Mesendoderm (in vitro differentiated cells): ENCODE measurements around the gene CALM1.

ENCODE experiments used
- DNase-seq: peaks from one replicate; pipeline ENCODE4 v3.0.0; 2013
- H2AK5ac ChIP-seq: 2 replicates; pipeline ENCODE4 v1.6.1; 2013; ENCODE audit warnings: low read length, inconsistent platforms
- H2BK120ac ChIP-seq: 2 replicates; pipeline ENCODE4 v1.6.1; 2013; ENCODE audit warnings: low read depth, mild to moderate bottlenecking, low read length, moderate library complexity, mixed read lengths
- H2BK15ac ChIP-seq: replicated peaks from 2 replicates; pipeline ENCODE4 v1.6.1; 2013; ENCODE audit warnings: low read depth, mild to moderate bottlenecking, moderate library complexity
- H2BK5ac ChIP-seq: 2 replicates; pipeline ENCODE4 v1.6.1; 2013; ENCODE audit warnings: low read length, inconsistent platforms
- H3K18ac ChIP-seq: 2 replicates; pipeline ENCODE4 v1.6.1; 2013; ENCODE audit warnings: mild to moderate bottlenecking, low read length, mixed read lengths
- H3K23ac ChIP-seq: one replicate; pipeline ENCODE4 v1.6.1; 2013; ENCODE audit warnings: low read length
- H3K27ac ChIP-seq: 2 replicates; pipeline ENCODE4 v1.5.1; 2013; ENCODE audit warnings: low read depth, mild to moderate bottlenecking, inconsistent platforms, low read length, moderate library complexity
- H3K27me3 ChIP-seq: 2 replicates; pipeline ENCODE4 v1.6.1; 2013; ENCODE audit warnings: low read length, control low read depth, mild to moderate bottlenecking, inconsistent platforms; ENCODE audit not compliant: insufficient read depth, poor library complexity
- H3K36me3 ChIP-seq: 2 replicates; pipeline ENCODE4 v1.6.1; 2013; ENCODE audit warnings: low read length, inconsistent platforms; ENCODE audit not compliant: control insufficient read depth, insufficient read depth
- H3K4ac ChIP-seq: one replicate; pipeline ENCODE4 v1.6.1; 2013; ENCODE audit warnings: low read depth, mild to moderate bottlenecking, low read length, moderate library complexity
- H3K4me1 ChIP-seq: 2 replicates; pipeline ENCODE4 v1.6.1; 2013; ENCODE audit warnings: low read depth, low read length, inconsistent platforms; ENCODE audit not compliant: control insufficient read depth
- H3K4me2 ChIP-seq: 2 replicates; pipeline ENCODE4 v1.6.1; 2013; ENCODE audit warnings: low read length
- H3K4me3 ChIP-seq: 2 replicates; pipeline ENCODE4 v1.5.1; 2013; ENCODE audit warnings: mild to moderate bottlenecking, low read length
- H3K56ac ChIP-seq: one replicate; pipeline ENCODE4 v1.6.1; 2013; ENCODE audit warnings: low read length
- H3K79me1 ChIP-seq: 2 replicates; pipeline ENCODE4 v1.6.1; 2013; ENCODE audit warnings: low read length, inconsistent platforms
- H3K79me2 ChIP-seq: 2 replicates; pipeline ENCODE4 v1.6.1; 2013; ENCODE audit warnings: mild to moderate bottlenecking, low read length; ENCODE audit not compliant: control insufficient read depth, insufficient read depth
- H3K9ac ChIP-seq: 2 replicates; pipeline ENCODE4 v1.6.1; 2013; ENCODE audit warnings: low read length, inconsistent platforms
- H4K5ac ChIP-seq: one replicate; pipeline ENCODE4 v1.6.1; 2013; ENCODE audit warnings: low read length
- H4K8ac ChIP-seq: one replicate; pipeline ENCODE4 v1.6.1; 2013; ENCODE audit warnings: low read depth, mild to moderate bottlenecking, control low read depth, low read length, moderate library complexity
- WGBS: extraction: QIAGEN DNeasy Blood & Tissue Kit; methylation state at CpG from one replicate; pipeline ENCODE4 v1.1.7; 2013; ENCODE audit warnings: low lambda C conversion rate, missing lambda C conversion rate; ENCODE audit not compliant: insufficient coverage; ENCODE audit errors: extremely low coverage; 5-methylcytosine and 5-hydroxymethylcytosine counted together

CALM1 gene

DNA sequence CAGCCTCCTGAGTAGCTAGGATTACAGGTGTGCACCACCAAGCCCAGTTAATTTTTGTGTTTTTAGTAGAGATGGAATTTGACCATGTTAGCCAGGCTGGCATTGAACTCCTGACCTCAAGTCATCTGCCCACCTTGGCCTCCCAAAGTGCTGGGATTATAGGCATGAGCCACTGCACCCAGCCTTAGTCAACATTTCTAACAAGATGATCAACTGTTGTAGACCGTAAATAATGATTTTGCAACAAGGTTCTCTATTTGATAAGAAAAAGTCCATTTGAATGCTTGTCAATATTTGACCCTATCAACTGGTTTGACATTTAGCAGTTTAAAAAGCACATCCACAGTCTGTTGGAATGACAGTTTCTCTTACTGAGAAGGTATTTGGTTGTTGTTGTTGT is 39.9 kb upstream of the CALM1 start:
- H3K23ac ChIP-seq, result no peak overlapping the region
- H3K4me3 ChIP-seq, result no peak overlapping the region
- H3K27ac ChIP-seq, result no peak overlapping the region
- no peaks in the 10 kb centered on the region for H3K36me3 ChIP-seq
- H3K18ac ChIP-seq, result no peak overlapping the region
- H3K79me1 ChIP-seq, result no peaks in the 10 kb centered on the region
- H3K4me1 ChIP-seq, result no peaks in the 10 kb centered on the region
- no peak overlapping the region for H2BK120ac ChIP-seq
- WGBS, result no CpG with 5 or more reads among the region's 1 CpG
- no peaks in the 10 kb centered on the region for H3K27me3 ChIP-seq
- no peak overlapping the region for H2BK5ac ChIP-seq
- DNase-seq, result no peak
- no peaks in the 10 kb centered on the region for H3K79me2 ChIP-seq
- H3K56ac ChIP-seq, result no peak overlapping the region
- no peak overlapping the region for H3K4me2 ChIP-seq
- H4K5ac ChIP-seq, result no peak overlapping the region
- no peak overlapping the region for H2AK5ac ChIP-seq
- H4K8ac ChIP-seq, result no peak overlapping the region
- no peak overlapping the region for H2BK15ac ChIP-seq
- H3K4ac ChIP-seq, result no peak overlapping the region
- H3K9ac ChIP-seq, result no peak overlapping the region

DNA sequence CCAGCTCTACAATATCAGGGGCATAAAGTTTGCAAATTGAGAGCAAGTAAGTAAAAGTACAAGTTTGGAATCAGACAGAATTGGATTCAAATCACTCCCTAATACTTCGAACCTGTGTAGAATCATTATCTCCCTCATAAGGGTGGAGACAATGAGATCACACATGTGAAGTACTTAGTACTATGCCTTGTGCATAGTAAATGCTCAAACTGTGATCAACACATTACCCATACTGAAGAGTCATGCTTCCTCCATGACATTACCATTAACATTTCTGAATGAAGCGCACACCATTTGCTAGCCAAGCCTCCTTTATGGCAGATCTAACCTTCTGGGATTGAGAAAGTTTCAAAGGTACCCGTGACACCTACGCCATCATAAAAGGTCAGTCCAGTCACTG is 38.5 kb upstream of the CALM1 start:
- Histone ChIP-seq H2BK5ac (no peak overlapping the region), H3K4me2 (no peak overlapping the region), H3K4ac (no peak overlapping the region), H3K36me3 (no peaks in the 10 kb centered on the region), H4K5ac (no peak overlapping the region), H4K8ac (no peak overlapping the region), H2AK5ac (no peak overlapping the region), H3K18ac (no peak overlapping the region), H3K27ac (no peak overlapping the region), H2BK120ac (no peak overlapping the region), H3K79me1 (no peaks in the 10 kb centered on the region), H3K27me3 (no peaks in the 10 kb centered on the region), H3K56ac (no peak overlapping the region), H3K4me1 (no peaks in the 10 kb centered on the region), H3K4me3 (no peak overlapping the region), H3K23ac (no peak overlapping the region), H3K9ac (no peak overlapping the region), H2BK15ac (no peak overlapping the region), H3K79me2 (no peaks in the 10 kb centered on the region)
- no peak for DNase-seq
- WGBS, result no CpG with 5 or more reads among the region's 4 CpGs

DNA sequence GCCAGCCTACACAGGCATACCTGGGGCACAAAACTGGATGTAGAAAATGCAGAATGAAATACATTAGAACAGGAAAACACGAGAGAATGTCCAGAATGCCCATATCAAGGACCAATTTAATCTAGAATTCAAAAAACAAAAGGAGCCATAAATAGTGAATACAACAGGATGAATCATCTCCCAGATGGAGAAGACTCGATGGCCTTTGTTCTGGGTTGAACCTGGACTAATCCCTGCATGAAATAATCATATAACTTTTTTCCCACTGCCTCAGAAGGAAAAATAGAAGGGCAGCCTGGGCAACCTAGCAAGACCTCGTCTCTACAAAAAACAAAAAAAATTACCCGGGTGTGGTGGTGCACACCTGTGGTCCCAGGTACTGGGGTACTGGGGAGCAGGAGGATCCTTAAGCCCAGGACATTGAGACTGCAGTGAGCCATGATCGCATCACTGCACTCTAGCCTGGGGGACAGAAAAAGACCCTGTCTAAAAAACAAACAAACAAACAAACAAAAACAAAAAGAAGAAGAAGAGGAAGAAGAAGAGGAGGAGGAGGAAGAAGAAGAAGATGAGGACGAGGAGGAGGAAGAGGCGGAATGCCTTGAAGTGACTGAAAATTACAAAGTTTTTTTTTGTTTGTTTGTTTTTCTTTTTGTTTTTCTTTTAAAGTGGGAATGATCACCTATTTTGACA is 34.8 kb upstream of the CALM1 start:
- Histone ChIP-seq H3K18ac (no peak overlapping the region), H3K4ac (no peak overlapping the region), H3K23ac (no peak overlapping the region), H3K4me2 (no peak overlapping the region), H3K56ac (no peak overlapping the region), H3K4me3 (no peak overlapping the region), H2BK120ac (no peak overlapping the region), H3K27me3 (no peaks in the 10 kb centered on the region), H2BK5ac (no peak overlapping the region), H3K27ac (no peak overlapping the region), H2AK5ac (no peak overlapping the region), H3K4me1 (no peaks in the 10 kb centered on the region), H3K79me1 (no peaks in the 10 kb centered on the region), H3K36me3 (no peaks in the 10 kb centered on the region), H2BK15ac (no peak overlapping the region), H3K9ac (no peak overlapping the region), H4K8ac (no peak overlapping the region), H3K79me2 (no peaks in the 10 kb centered on the region), H4K5ac (no peak overlapping the region)
- no peak for DNase-seq
- no CpG with 5 or more reads among the region's 7 CpGs for WGBS

DNA sequence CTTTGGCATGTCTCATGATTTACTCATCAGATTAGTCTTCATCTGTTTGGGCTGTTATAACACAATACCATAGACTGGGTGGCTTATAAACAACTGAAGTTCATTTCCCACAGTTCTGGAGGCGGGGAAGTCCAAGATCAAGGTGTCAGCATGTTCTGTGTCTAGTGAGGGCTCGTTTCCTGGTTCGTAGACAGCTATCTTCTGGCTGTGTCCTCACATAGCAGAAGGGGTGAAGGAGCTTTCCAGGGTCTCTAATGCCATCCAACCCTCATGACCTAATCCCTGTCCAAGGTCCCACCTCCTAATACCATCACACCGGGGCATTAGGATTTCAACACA is 34.3 kb upstream of the CALM1 start:
- Histone ChIP-seq H3K4me1 (no peaks in the 10 kb centered on the region), H3K56ac (no peak overlapping the region), H3K4ac (no peak overlapping the region), H3K27ac (no peak overlapping the region), H3K18ac (no peak overlapping the region), H3K27me3 (no peaks in the 10 kb centered on the region), H3K9ac (no peak overlapping the region), H4K8ac (no peak overlapping the region), H4K5ac (no peak overlapping the region), H2AK5ac (no peak overlapping the region), H2BK15ac (no peak overlapping the region), H3K36me3 (no peaks in the 10 kb centered on the region), H3K4me3 (no peak overlapping the region), H3K79me2 (no peaks in the 10 kb centered on the region), H3K4me2 (no peak overlapping the region), H3K79me1 (no peaks in the 10 kb centered on the region), H3K23ac (no peak overlapping the region), H2BK5ac (no peak overlapping the region), H2BK120ac (no peak overlapping the region)
- no CpG with 5 or more reads among the region's 4 CpGs for WGBS
- DNase-seq, result no peak

DNA sequence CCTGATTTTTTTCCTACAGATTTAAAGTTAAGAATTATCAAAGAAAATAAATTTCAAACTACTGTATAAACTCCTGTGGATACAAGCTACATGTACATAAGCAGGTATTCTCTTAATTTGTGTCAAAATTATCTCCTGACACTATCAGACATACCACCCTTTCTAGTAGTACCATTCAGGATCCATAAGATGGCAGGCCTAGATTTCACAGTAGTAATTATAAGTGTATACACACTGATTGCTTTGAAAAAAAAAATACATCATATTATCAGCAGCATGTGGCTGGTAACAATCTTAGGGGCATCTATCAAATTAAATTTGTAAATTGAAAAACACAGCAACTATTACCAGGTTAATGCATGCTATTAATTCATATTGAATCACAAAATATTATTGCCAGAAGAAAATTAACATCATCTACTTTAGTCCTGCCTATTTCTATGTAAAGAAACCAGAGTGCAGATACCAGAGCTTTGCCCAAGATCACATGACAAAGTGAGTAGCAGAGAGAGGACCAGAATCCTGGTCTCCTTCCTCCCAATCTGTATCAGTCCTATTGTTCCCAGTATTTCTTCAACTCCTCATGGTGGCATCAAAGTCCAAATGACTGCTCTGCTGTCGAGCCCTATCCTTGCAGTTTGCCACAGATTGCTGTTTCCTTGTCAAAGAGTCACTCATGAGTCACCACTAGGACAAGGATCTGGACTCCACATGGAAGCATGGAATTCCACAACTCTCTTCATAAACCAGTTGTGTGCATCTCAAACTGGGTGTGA is 27.7 kb upstream of the CALM1 start:
- H3K23ac ChIP-seq, result no peak overlapping the region
- no peak overlapping the region for H2BK5ac ChIP-seq
- no peak overlapping the region for H3K56ac ChIP-seq
- H3K79me2 ChIP-seq, result no peaks in the 10 kb centered on the region
- no peak overlapping the region for H3K27ac ChIP-seq
- no peak overlapping the region for H3K9ac ChIP-seq
- no peak for DNase-seq
- H4K5ac ChIP-seq, result no peak overlapping the region
- no peak overlapping the region for H4K8ac ChIP-seq
- no peaks in the 10 kb centered on the region for H3K27me3 ChIP-seq
- no peak overlapping the region for H3K4me2 ChIP-seq
- H2BK15ac ChIP-seq, result no peak overlapping the region
- H3K4ac ChIP-seq, result no peak overlapping the region
- H3K18ac ChIP-seq, result no peak overlapping the region
- no peaks in the 10 kb centered on the region for H3K4me1 ChIP-seq
- H2BK120ac ChIP-seq, result no peak overlapping the region
- H3K36me3 ChIP-seq, result no peaks in the 10 kb centered on the region
- H2AK5ac ChIP-seq, result no peak overlapping the region
- no peak overlapping the region for H3K4me3 ChIP-seq
- WGBS, result no CpG with 5 or more reads among the region's 1 CpG
- no peaks in the 10 kb centered on the region for H3K79me1 ChIP-seq
